Measurements from ENCODE around the gene RAD51B.
"Not testable (repeated sequence)": the region's sequence is repeated elsewhere in the genome, so short reads cannot be mapped to it uniquely, and the experiment has no call there.

Gene RAD51B

GRCh38 chr14:68085742-68086141 lies 266.2 kb downstream of the RAD51B start:
- no peak for DNase-seq

- DNase-seq, result no peak
Observed at GRCh38 chr14:68088451-68088854, 268.9 kb downstream of the RAD51B start.

GRCh38 chr14:68089146-68089731 lies 269.7 kb downstream of the RAD51B start:
- no peak for DNase-seq

GRCh38 chr14:68094158-68094557 lies 274.6 kb downstream of the RAD51B start:
- DNase-seq, result no peak

GRCh38 chr14:68094752-68095151 lies 275.2 kb downstream of the RAD51B start:
- DNase-seq, result no peak

- DNase-seq, result no peak
Observed at GRCh38 chr14:68097727-68098126, 278.1 kb downstream of the RAD51B start.

- DNase-seq, result no peak
Observed at GRCh38 chr14:68098834-68099233, 279.3 kb downstream of the RAD51B start.

- DNase-seq, result no peak
Observed at GRCh38 chr14:68099495-68100045, 280.0 kb downstream of the RAD51B start.

GRCh38 chr14:68101715-68102301 lies 282.2 kb downstream of the RAD51B start:
- DNase-seq, result not testable (repeated sequence)

- DNase-seq, result no peak
Observed at GRCh38 chr14:68103853-68104252, 284.3 kb downstream of the RAD51B start.

- DNase-seq, result no peak
Observed at GRCh38 chr14:68104518-68104917, 284.9 kb downstream of the RAD51B start.

- DNase-seq, result no peak
Observed at GRCh38 chr14:68105816-68106215, 286.2 kb downstream of the RAD51B start.

GRCh38 chr14:68106456-68106855 lies 286.9 kb downstream of the RAD51B start:
- no peak for DNase-seq

GRCh38 chr14:68106905-68107304 lies 287.3 kb downstream of the RAD51B start:
- no peak for DNase-seq

GRCh38 chr14:68109132-68109900 lies 289.7 kb downstream of the RAD51B start:
- no peak for DNase-seq

GRCh38 chr14:68111097-68111852 lies 291.7 kb downstream of the RAD51B start:
- no peak for DNase-seq

GRCh38 chr14:68111853-68112270 lies 292.3 kb downstream of the RAD51B start:
- DNase-seq, result no peak

- no peak for DNase-seq
Observed at GRCh38 chr14:68112442-68112841, 292.9 kb downstream of the RAD51B start.

- DNase-seq, result no peak
Observed at GRCh38 chr14:68113343-68113930, 293.9 kb downstream of the RAD51B start.

- DNase-seq, result not testable (repeated sequence)
Observed at GRCh38 chr14:68115952-68116351, 296.4 kb downstream of the RAD51B start.

- DNase-seq, result no peak
Observed at GRCh38 chr14:68122651-68123050, 303.1 kb downstream of the RAD51B start.

- DNase-seq, result no peak
Observed at GRCh38 chr14:68124050-68124449, 304.5 kb downstream of the RAD51B start.

Data from stimulated activated CD4-positive, alpha-beta T cell treated with anti-CD3 and anti-CD28 coated beads, Interleukin-1b, Interleukin-23, amount 100 ng/mL, for 48 hours (primary cell).